8988T (cell line): ENCODE measurements around the gene TMEM200B.
"Not testable (repeated sequence)": the region's sequence is repeated elsewhere in the genome, so short reads cannot be mapped to it uniquely, and the experiment has no call there.

Experiments
- DNase-seq: peaks from one replicate; pipeline ENCODE4 v3.0.0; 2011

Gene TMEM200B

DNA sequence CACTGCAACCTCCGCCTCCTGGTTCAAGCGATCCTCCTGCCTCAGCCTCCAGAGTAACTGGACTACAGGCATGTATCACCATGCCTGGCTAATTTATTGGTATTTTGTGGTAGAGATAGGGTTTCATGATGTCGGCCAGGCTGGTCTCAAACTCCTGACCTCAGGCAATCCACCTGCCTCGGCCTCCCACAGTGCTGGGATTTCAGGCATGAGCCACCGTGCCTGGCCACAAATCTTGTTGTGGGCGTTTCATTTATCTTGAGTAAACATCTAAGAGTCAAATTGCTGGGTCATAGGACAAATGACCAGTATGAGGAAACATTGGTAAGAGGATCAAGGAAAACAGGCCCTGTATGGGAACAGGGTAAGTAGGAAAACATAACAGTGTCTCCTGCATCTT is 17.9 kb downstream of the TMEM200B start:
- DNase-seq, result no peak

GRCh38 chr1:29100487-29100886 is 23.2 kb downstream of the TMEM200B start:
- DNase-seq, result no peak

- DNase-seq, result no peak
These were observed 24.4 kb downstream of the TMEM200B start for GRCh38 chr1:29099286-29099685.

DNA sequence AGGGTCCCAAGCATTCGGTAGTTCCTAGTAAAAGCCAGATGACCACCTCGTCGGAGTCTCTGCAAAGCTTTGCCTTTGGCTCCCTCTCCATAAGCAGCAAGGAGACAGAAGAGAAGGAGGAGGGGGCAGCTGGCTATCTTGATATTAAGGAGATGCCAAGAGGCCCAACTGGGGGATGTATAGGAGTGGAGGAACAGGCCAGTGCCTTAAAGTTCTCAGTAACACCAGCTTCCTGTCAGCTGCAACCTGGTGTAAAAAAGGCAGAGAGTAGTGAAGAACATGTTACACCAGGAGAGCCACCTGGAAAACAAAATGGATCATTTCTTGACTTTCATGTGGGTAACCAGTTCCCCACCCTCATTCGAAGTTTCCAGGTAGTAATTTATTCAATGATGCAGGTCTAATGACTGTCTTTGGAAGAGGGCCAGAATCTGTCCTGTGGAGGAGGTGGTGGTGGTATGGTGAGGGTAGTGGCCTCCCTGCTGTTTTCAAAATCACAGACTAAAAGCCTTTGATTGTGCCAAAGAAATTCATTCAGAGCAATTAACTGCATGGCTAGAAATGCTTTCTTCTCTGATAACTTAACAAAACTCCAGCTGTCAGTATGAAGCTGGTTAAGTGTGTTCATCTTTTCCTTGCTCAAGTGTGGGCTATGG is 27.3 kb downstream of the TMEM200B start:
- DNase-seq, result no peak

- DNase-seq, result no peak
These were observed 28.7 kb downstream of the TMEM200B start for GRCh38 chr1:29094954-29095353.

DNA sequence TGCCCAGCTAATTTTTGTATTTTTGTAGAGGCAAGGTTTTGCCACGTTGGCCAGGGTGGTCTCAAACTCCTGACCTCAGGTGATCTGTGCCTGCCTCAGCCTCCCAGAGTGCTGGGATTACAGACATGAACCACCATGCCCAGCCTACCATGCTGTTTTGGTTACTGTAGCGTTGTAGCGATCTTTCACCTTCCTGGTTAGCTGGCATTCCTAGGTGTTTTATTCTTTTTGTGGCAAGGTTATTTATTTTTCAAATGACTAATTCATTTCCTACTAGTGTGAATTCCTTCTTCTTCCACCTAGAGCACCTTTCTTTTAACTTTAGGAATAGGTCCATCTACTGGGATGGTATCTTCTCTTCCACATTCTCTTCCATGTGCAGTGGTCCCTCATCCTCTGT is 29.3 kb downstream of the TMEM200B start:
- DNase-seq, result no peak

GRCh38 chr1:29092704-29093103 is 31.0 kb downstream of the TMEM200B start:
- DNase-seq, result not testable (repeated sequence)

DNA sequence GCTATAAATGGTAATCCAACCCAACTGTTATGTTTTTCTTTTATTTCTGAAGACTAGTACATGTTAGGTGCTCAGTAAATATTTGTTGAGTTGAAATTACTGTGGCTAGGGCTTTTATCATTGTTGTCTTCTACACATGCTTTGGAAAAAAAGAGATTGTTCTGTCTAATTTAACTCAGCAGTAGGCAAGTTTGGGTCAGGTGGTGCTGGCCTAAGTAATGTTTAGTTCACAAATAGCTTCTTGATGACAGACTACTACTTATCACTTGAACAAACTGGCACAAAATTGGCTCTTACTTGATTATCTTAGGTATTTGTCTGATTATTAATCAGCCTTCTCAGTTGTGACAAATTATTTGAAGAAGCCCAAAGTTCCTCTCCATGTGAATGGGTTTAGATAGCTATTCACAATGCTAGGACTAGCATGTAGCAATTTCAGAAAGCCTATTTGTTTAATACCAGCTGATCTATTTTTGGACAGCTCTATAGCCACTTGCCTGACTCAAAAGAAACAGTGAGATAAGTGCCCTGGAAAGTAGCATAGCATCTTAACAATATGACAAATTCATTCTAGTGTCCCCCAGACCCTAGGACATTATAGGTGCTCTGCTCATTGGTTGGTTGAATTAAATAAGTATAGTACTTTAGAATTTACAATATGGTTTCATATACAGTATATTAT is 32.6 kb downstream of the TMEM200B start:
- no peak for DNase-seq

- DNase-seq, result no peak
These were observed 39.5 kb downstream of the TMEM200B start for GRCh38 chr1:29084196-29084521.

DNA sequence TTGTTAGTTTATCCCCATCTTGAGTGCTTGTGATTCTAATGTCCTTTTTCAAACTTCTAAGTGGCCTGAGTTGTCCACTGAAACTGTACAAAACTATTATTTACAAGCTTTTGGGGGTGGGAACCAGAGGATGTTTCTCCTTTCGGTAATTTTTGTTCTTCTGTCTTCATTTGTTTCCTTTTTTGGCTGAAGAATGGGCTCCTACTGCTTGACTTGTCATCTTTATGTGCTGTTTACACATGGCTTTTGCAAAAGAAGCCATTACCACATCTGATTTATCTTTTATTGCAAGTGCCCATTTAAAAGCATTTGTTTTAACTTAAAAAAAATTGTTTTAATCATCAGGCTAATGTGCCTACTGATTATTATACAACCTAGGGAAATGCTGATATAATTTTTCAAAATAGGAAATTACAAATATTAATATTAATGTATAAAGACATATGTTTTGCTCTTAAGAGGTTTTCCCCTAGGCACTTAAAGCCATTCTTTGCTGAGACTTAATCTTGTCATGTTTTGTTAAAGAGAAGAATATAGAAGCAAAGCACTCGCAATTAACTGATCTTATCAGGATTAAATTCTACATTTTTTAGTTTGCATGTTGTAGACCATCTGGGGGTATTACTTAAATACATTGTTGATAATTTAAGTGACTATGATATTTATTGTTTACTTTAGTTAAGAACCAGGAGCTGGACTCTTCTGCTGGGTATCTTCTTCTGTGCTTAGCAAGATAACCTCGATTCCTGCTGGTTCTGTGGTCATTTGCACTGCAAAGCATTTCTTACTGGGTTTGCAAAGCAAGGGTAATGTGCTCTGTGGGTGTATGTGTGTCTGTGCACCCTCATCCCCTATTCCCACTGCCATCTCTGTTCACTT is 40.1 kb downstream of the TMEM200B start:
- DNase-seq, result no peak

DNA sequence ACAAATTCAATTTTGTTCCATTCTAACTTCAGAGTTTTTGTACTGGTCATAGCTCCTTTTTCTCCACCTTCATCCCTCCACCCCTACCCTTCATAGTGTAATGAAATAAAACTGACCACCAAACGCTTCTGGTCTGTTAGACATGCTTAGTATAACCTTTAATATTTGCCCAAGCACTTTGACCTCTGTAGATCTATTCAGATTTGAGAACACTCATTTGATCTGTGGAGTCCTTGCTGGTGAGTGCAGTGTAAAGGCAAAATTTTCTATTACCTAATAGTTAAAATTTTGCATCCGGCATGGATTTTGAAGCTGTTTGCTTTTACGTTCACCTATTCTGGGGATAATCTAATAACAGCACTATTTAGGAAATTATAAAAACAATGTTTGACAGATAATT is 41.2 kb downstream of the TMEM200B start:
- DNase-seq, result no peak

GRCh38 chr1:29081201-29081600 is 42.5 kb downstream of the TMEM200B start:
- no peak for DNase-seq

DNA sequence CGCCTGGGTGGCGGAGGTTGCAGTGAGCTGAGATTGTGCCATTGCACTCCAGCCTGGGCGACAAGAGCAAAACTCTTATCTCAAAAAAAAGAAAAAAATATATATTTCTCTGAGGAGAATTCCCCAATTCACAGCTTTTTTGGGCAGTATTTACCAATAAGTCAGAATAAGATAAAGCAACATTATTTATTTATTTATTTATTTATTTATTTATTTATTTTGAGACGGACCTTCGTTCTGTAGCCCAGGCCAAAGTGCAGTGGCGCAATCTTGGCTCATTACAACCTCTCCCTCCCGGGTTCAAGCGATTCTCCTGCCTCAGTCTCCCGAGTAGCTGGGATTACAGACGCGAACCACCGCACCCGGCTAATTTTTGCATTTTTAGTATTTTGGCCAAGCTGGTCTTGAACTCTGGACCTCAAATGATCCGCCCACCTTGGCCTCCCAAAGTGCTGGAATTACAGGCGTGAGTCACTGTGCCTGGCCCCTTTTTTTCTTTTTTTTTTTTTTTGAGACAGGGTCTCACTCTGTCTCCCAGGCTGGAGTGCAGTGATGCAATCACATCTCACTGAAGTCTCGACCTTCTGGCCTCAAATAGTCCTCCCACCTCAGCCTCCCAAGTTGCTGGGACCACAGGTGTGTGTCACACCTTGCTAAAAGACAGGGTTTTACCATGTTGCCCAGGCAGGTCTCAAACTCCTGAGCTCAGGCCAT is 43.6 kb downstream of the TMEM200B start:
- DNase-seq, result not testable (repeated sequence)

- DNase-seq, result no peak
These were observed 46.5 kb downstream of the TMEM200B start for GRCh38 chr1:29077155-29077554.
